ENCODE results near the gene FAM193A. TPM values are rescaled to one million over a fixed set of nuclear protein-coding genes. Genes with fewer than 3 reads are reported as not detected.

The FAM193A gene
- total and polyA plus RNA-seq, 2 donors (not counting 1 experiment from before 2014, with no cell fraction given), result 16.0 to 62.7 TPM

GRCh38 chr4:2596611-2597010 is 60.2 kb downstream of the FAM193A start:
- Mint-ChIP-seq H3K27me3 (no peaks in the 10 kb centered on the region), H3K4me1 (peaks cover 74% of the 10 kb centered on the region), H3K9me3 (ENCODE audit: insufficient read depth) (no peaks in the 10 kb centered on the region), H3K27ac (peak overlapping the region; percentile 68), H3K4me3 (no peak overlapping the region)
- ChIA-PET POLR2A (no interaction called here), CTCF (no interaction called here)
- no peak overlapping the region for H3K9ac ChIP-seq (ENCODE audit: low read length)
- TF ChIP-seq EZH2 (IDR thresholded peaks at IDR 0.05; ENCODE audit: borderline replicate concordance, insufficient read depth, low read depth, low read length, poor library complexity, severe bottlenecking), result no peak
- TF ChIP-seq CTCF (IDR thresholded peaks at IDR 0.05), result no peak
- H3K4me1 ChIP-seq (ENCODE audit: control insufficient read depth in 2 of 2, insufficient read depth in 2 of 2, low read length in 2 of 2), result peaks cover 47 to 49% of the 10 kb centered on the region in 2 donors
- no peak overlapping the region for H3K4me3 ChIP-seq (ENCODE audit: control extremely low read depth in 1 of 5, extremely low read depth in 1 of 5, insufficient read depth in 1 of 5, low read depth in 2 of 5, low read length in 4 of 5)
- no peaks in the 10 kb centered on the region for H3K27me3 ChIP-seq (replicated peaks in 1 of 4; ENCODE audit: control extremely low read depth in 1 of 4, control insufficient read depth in 3 of 4, insufficient read depth in 4 of 4, low read length in 3 of 4)
- no peak overlapping the region for H3K4me2 ChIP-seq (replicated peaks; ENCODE audit: low read depth, low read length, poor library complexity, severe bottlenecking)
- H3K27ac ChIP-seq (ENCODE audit: low read length in 2 of 2), result peak overlapping the region in 1 of 2 donors; percentile 68
- DNase-seq, result no peak
- H2AFZ ChIP-seq (ENCODE audit: insufficient read depth, low read depth, low read length, poor library complexity, severe bottlenecking), result no peak overlapping the region
- intact Hi-C loops (cut with micrococcal nuclease), result loop anchor here (5.0 kb wide), 2 partner anchors 44 to 366 kb away; partner anchors contain the start of genes GRK4 and NOP14
- peaks cover 100% of the 10 kb centered on the region for H3K79me2 ChIP-seq (ENCODE audit: control insufficient read depth, insufficient read depth, low read length)
- no peak for ATAC-seq (ENCODE audit: low read depth)
- WGBS (ENCODE audit: insufficient coverage), result 98% methylated on average over 5 of the region's 8 CpGs
- no peaks in the 10 kb centered on the region for H3K36me3 ChIP-seq (replicated peaks in 1 of 2; ENCODE audit: control extremely low read depth in 1 of 2, control insufficient read depth in 1 of 2, extremely low read depth in 1 of 2, insufficient read depth in 2 of 2, low read length in 1 of 2)
- no peaks in the 10 kb centered on the region for H3K9me3 ChIP-seq (ENCODE audit: control extremely low read depth in 1 of 3, control insufficient read depth in 2 of 3, insufficient read depth in 1 of 3, low read length in 2 of 3)
- H4K20me1 ChIP-seq (ENCODE audit: control insufficient read depth, insufficient read depth, low read length, poor library complexity, severe bottlenecking), result peaks cover 75% of the 10 kb centered on the region

- ChIA-PET POLR2A (interaction anchor here (0.6 to 0.8 kb wide), 5 partner anchors 28 to 381 kb away, joined by 3 to 7 read pairs (median 3); no protein-coding TSS in a partner anchor), CTCF (interaction anchor here (0.6 to 1.9 kb wide), 27 partner anchors 11 to 491 kb away, joined by 3 to 6 read pairs (median 3); no protein-coding TSS in a partner anchor)
- Mint-ChIP-seq H3K4me1 (peaks cover 60% of the 10 kb centered on the region), H3K4me3 (peak overlapping the region; percentile 66), H3K27me3 (no peaks in the 10 kb centered on the region), H3K27ac (peak overlapping the region; percentile 91), H3K9me3 (ENCODE audit: insufficient read depth) (no peaks in the 10 kb centered on the region)
- DNase-seq, result peak; percentile 81
- ATAC-seq (ENCODE audit: low read depth), result peak; percentile 94
- H4K20me1 ChIP-seq (ENCODE audit: control insufficient read depth, insufficient read depth, low read length, poor library complexity, severe bottlenecking), result peaks cover 54% of the 10 kb centered on the region
- H3K27ac ChIP-seq (ENCODE audit: low read length in 2 of 2), result peak overlapping the region; percentile 51 to 67
- peaks cover 93% of the 10 kb centered on the region for H3K79me2 ChIP-seq (ENCODE audit: control insufficient read depth, insufficient read depth, low read length)
- H3K9ac ChIP-seq (ENCODE audit: low read length), result peak overlapping the region; percentile 19
- no peaks in the 10 kb centered on the region for H3K27me3 ChIP-seq (replicated peaks in 1 of 4; ENCODE audit: control extremely low read depth in 1 of 4, control insufficient read depth in 3 of 4, insufficient read depth in 4 of 4, low read length in 3 of 4)
- H2AFZ ChIP-seq (ENCODE audit: insufficient read depth, low read depth, low read length, poor library complexity, severe bottlenecking), result peak overlapping the region; percentile 17
- peaks cover 42 to 47% of the 10 kb centered on the region in 2 donors for H3K4me1 ChIP-seq (ENCODE audit: control insufficient read depth in 2 of 2, insufficient read depth in 2 of 2, low read length in 2 of 2)
- H3K4me2 ChIP-seq (replicated peaks; ENCODE audit: low read depth, low read length, poor library complexity, severe bottlenecking), result peak overlapping the region; percentile 60
- WGBS (ENCODE audit: insufficient coverage), result 9% methylated on average over 9 of the region's 12 CpGs
- intact Hi-C loops (cut with micrococcal nuclease), result loop anchor here (2.0 to 5.0 kb wide), 3 partner anchors 46 to 364 kb away; partner anchors contain the start of genes GRK4 and NOP14
- TF ChIP-seq EZH2 (IDR thresholded peaks at IDR 0.05; ENCODE audit: borderline replicate concordance, insufficient read depth, low read depth, low read length, poor library complexity, severe bottlenecking), result no peak
- TF ChIP-seq CTCF (IDR thresholded peaks at IDR 0.05), result peak; percentile 66
- no peaks in the 10 kb centered on the region for H3K9me3 ChIP-seq (ENCODE audit: control extremely low read depth in 1 of 3, control insufficient read depth in 2 of 3, insufficient read depth in 1 of 3, low read length in 2 of 3)
- peak overlapping the region in 1 of 5 experiments; percentile 8 for H3K4me3 ChIP-seq (ENCODE audit: control extremely low read depth in 1 of 5, extremely low read depth in 1 of 5, insufficient read depth in 1 of 5, low read depth in 2 of 5, low read length in 4 of 5)
- H3K36me3 ChIP-seq (replicated peaks in 1 of 2; ENCODE audit: control extremely low read depth in 1 of 2, control insufficient read depth in 1 of 2, extremely low read depth in 1 of 2, insufficient read depth in 2 of 2, low read length in 1 of 2), result peaks cover 0 to 3% of the 10 kb centered on the region in 2 experiments
Measured at GRCh38 chr4:2598511-2599303, 62.3 kb downstream of the FAM193A start.

Measured in B cell (primary cell).